Stimulated activated CD8-positive, alpha-beta memory T cell treated with anti-CD3 and anti-CD28 coated beads, Interleukin-2, amount 100 ng/mL, for 1 hour (primary cell): ENCODE measurements around the gene FLRT2.

Experiments
- DNase-seq, 2 donors: peaks; one replicate each; pipeline ENCODE4 v3.0.0-alpha.2; 2020; ENCODE audit warnings: low read depth in 2 of 2

The FLRT2 gene

DNA sequence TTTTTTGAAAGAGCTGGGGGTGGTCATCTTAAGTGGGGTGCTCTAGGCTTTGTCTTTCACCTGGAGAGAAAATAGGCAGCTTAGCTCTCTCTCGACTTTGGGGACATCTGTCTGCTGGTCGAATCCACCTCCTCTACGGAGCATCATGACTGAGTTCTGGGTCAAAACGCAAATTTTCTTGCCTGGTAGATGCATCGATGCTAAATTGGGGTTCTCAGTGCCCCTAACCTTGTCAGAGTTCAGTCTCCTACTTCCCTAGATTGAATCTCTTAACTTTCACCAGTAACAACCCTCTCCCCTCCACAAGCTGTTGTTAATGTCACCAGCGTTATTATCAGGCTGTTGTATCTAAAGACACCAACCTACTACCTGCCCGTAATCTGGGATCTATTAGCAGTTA is 682 bp downstream of the FLRT2 start:
- DNase-seq, result no peak

- DNase-seq, result no peak
Measured at GRCh38 chr14:85531141-85531586, 1.2 kb downstream of the FLRT2 start.

DNA sequence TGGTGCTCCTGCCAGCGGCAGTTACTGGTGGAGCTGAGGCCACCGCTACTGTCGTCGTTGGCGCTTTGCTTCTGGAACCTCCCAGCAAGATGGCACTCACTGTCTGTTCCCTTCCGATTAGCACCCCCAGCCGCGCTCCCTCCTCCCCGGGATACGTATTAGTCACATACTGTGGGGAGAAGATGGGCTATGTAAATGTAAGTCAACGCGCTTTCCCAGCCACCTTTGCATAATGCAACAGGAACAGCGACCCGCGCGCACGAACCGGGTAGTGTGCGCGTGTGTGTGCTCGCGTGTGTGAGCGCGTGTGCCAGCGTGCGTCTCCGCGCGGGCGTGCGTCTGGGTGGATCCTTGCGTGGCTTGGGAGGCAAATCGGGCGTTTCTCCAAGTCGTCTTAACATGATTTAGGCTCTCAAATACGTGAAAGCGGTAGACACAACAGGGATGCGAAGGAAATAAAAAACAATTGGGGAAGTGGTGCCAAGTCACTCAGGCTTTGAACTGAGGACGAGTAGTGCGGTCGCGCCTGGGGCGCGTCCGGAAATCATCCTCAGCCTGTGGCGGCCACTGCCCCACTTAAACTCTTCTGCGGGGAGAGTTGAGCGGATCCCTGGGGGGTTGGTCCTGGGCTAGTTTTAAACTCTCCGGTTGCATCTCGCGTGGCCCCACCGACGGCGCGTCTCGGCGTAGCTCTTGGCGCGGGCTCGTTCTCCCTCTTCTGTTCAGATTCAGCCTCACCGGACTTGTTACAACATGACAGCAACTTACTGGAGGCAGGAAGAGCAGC is 1.8 kb downstream of the FLRT2 start:
- DNase-seq, result no peak

- DNase-seq, result no peak
Measured at GRCh38 chr14:85532374-85533022, 2.6 kb downstream of the FLRT2 start.

DNA sequence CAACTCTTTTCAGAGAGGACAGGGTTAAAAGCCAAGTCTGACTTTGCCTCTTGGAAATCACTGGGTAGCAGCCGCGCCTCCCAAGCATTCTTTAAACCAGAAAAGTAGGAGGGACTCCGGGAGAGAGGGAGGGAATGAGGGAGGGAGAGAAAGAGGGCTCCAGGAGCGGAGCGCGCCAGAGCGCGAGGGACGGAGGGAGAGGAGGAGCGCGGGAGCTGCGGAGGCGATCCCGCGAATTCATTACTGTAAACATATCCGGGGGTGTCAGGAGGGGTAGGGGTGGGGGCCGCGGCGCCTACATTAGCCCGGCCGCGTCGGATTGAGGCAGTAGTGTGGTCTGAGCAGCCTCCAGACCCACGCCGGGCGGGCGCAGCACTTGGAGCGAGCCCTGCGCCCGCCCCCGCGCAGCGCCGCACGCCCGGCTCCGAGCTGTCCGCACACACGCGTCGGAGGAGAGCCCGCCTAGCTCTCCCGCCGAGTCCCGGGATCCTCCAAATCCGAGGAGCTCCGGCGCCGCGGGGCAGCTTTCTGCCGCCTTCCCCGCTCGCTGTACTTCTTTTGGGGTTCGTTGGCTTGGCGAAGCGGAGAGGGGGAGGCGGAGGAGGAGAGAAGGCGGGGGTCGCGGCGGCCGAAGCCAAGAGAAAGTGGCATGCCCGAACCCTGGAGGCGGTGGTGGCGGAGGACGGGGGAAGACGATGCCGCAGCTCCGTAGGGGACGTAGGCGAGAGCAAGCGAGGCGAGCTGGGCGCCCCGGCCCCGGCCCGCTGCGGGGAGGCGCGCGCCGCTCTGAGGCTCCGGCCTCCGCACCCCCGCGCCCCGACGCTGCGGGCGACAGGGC is 3.3 kb downstream of the FLRT2 start:
- DNase-seq, result no peak

DNA sequence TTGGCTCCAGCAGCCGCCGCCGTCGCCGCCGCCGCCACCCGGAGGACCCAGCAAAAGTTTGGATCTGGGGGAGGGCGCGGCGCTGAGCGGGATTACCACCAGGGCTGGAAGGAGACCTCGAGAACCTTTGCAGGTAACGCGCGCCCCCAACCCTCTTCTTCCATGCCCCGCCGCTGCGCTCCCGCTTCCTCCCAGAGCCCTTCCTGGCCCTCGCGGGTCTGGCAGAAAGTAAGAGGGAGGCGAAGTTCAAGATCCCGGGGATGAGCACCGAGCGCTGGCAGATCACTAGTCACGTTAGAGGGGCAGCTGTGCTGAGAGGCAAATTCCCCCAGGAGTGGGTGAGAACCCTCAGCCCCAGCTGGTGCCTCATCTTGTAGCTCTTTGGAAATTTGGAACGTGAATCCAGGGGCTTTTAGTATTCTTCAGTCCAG is 3.9 kb downstream of the FLRT2 start:
- DNase-seq, result no peak

DNA sequence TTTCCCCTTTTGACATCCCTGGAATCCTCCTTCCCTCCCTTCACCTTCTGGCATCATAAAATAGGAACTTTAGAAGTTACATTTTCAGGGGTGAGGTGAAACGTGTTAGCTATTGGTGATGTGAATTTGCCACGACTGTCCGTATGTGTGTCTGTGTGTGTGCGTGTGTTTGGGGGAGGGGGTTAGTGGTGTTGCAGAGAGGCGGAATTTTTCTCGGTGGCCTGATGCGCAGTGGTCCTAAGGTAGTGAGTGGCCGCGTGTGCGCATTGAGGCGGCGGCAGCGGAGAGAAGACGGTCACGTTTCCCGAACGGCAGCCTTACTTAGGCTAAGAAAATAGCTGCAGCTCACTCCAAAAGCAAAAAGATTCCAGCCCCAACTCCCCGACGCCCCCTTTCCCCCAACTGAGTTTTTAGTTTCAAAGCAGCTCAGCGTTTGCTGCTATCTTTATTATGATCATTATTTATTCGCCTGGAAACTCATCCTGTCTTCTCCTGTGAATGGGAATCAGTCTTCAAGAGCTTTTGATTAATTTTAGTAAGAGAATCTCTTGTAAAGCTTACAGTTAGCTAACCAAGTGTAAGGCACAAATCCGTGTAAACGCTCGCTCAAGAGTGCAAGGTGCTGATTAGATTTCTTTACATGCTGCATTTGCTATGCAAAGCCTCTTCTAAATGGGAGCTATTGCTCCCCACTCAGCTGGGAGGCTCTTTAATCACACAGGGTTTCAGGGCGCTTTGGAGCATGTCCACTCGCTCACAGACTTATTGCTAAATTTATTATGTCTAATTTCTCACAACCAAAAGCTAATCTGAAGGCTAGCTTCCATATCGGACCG is 4.7 kb downstream of the FLRT2 start:
- no peak for DNase-seq

DNA sequence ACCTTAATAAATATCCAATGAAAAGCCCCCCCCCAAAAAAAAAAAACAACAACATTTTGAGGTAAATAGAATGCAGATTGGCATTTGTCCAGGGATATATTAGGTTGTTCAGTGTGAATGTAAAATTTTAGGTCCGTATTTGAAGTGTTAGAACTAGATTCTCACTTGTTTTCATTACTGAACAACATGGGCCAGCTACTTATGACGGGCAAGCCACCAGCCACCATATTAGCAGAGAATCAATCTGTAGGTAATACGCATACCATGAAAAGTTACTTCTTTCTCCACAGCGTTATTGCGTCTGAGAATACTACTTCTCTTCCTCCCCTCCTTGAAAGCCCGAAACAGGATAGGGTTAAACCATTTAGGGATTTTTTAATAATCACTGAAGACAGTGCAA is 5.4 kb downstream of the FLRT2 start:
- no peak for DNase-seq

- no peak for DNase-seq
Measured at GRCh38 chr14:85535991-85536832, 6.3 kb downstream of the FLRT2 start.

GRCh38 chr14:85536833-85537190 is 6.9 kb downstream of the FLRT2 start:
- DNase-seq, result no peak

GRCh38 chr14:85537526-85537925 is 7.6 kb downstream of the FLRT2 start:
- no peak for DNase-seq

GRCh38 chr14:85538636-85539035 is 8.7 kb downstream of the FLRT2 start:
- DNase-seq, result no peak

DNA sequence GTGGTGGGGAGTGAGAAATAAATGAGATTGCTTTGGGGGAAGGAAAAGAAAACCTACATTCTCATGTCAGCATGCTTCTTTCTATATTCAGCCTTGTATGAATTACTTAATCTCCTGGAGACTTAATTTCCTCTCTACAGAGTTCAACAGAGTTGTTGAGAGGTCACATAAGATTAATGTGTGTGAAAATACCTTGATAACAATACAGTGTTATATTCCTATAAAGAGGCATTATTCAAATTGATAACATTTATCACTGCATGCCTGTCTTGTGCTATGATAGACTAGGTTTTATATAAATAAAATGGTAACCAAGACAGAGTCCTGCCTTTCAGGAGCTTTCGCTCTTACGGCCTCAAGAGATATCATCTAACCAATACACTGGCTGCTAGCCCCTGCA is 9.6 kb downstream of the FLRT2 start:
- no peak for DNase-seq

DNA sequence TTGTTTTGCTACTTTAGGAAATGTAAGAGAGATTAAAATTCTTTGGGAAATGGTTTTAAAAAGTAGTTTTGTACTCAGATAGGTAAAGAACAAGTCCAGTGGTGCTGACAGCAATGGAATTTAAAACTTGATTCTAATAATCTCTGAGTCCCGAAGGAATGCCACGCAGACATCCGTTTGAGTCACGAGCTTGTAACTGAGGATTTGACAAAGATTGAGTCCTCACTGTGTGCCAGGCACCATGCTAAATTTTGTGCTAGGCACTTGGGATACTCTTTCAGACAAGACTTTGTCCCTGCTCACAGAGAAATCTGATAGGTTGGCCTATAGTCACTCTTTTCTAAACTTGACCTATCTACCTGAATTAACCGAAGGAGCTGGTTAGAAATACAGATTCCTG is 12.7 kb downstream of the FLRT2 start:
- DNase-seq, result no peak

DNA sequence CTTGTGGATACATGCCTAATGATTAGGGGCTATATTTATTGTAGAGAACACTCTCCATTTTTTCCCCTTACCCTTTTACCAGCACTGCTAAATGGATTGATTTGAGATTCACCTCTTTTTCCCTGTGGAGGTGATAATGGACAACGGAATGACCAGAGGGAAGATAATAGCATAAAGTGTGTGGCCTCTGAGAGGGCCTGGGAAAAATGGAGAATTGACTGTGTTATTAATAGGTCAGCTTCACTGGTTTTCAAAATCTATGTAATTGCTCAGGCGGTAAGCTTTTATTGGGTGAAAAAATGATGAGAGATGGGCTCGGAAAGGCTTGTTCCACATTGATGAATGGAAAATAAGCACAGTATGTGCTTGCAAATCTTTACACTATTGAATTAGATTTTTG is 15.8 kb downstream of the FLRT2 start:
- DNase-seq, result no peak

DNA sequence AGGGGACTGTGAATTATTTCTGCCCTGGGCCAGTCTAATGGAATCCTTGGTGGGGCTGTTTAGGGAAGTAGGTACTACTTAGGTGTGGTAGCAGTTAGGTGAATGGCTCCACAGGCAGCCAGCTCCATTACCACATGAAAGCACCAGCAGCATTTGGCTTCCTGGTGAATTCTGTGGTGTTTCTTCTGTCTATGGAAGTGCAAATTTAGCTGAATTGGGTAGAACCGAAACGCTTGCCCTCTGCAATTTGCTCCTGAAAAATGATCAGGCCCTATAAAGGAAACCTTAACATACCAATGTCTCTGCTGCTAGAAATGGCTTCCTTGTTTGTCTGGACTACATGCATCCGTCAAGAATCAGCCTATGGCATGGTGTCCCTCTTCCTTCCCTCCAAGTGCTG is 16.4 kb downstream of the FLRT2 start:
- no peak for DNase-seq

- DNase-seq, result no peak
Measured at GRCh38 chr14:85549697-85550096, 19.8 kb downstream of the FLRT2 start.

DNA sequence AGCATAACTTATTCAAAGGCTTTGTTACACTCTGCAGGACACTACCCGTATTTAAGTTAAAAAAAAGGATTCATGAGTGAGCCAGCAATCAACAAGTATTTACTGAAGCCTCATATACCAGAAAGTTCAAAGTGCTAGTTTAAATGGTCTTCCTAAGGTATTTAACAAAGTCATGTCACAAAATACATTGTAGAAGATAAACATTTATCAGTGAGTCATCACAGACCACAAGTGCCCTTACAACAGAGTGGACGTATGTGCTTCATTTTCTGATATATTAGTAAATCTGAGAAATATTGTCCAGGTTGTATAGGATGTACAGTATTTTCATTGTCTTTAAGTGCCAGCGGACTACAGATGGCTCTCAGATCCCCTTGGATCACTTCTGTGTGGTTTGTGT is 24.2 kb downstream of the FLRT2 start:
- no peak for DNase-seq

DNA sequence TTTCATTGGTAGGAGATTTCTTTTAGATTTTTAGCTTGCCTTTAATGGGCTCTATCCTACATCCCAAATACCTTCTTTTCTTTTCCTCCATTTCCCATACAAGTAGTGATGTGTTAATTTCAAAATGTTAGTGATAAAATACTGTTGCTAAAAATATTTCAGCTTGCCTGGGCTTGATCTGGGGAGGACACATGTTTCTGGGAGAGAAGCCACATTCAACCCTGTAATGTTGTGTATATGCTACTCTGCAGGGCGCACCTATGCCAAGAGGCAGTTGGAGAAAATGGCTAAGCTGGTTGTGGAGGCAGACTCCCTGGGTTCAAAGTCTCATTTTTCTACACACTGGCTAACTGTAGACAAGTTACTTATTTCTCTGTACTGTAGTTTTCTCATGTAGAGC is 26.3 kb downstream of the FLRT2 start:
- no peak for DNase-seq

- no peak for DNase-seq
Measured at GRCh38 chr14:85558505-85558904, 28.6 kb downstream of the FLRT2 start.

GRCh38 chr14:85562630-85563029 is 32.7 kb downstream of the FLRT2 start:
- no peak for DNase-seq
